ENCODE results near the gene KCNQ1OT1.

KCNQ1OT1 gene

DNA sequence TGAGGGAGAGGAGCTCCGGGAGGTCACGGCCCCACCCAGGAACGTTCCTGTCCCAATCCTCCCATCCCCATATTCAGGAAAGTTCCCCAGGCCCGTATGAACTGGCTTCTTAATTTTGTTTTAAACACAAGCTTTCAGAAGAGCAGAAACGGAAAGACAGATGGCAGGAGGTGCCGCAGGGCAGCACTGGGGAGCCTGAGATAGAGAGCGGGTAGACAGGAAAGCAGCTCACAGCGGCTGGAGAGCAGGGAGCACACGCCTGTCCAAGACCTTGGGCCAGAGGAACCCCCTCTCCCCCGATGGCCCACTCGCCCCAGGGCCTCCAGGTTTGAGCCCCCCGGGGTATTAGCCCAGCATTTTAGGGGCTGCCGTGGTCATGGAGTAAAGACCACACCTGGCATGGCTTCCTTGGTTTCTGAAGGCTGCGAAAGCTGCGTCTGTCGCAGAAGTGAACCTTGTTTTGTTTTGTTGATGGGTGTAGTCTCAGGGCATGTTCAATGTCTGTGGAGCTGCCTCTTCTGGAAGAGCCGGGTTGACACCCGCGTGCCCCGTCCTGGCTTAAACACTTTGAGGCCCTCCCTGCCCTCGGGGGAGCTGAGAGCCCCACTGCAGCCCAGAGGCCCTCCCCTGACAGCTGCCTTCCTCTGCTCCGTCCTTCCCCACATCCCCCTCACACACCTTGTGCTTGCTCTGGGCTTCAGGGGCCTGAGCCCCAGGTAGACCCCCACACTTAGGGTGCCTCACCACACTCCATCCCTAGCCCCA lies 17.9 kb upstream of the KCNQ1OT1 start:
- Histone ChIP-seq H2AK5ac (ENCODE audit: low read length, severe bottlenecking) (no peak overlapping the region), H3K36me3 (ENCODE audit: control insufficient read depth in 1 of 2, insufficient read depth in 2 of 2, low read depth in 1 of 2, low read length in 2 of 2) (no peaks in the 10 kb centered on the region), H3K14ac (ENCODE audit: low read length in 2 of 2) (peak overlapping the region in 1 of 2 experiments; percentile 46), H3K4me1 (ENCODE audit: control insufficient read depth, insufficient read depth, low read depth, low read length) (peaks cover 2% of the 10 kb centered on the region), H3K79me1 (replicated peaks; ENCODE audit: low read length, poor library complexity, severe bottlenecking) (no peaks in the 10 kb centered on the region), H3K27ac (ENCODE audit: low read length, poor library complexity, severe bottlenecking) (no peak overlapping the region), H2BK5ac (ENCODE audit: low read depth, low read length, poor library complexity, severe bottlenecking) (no peak overlapping the region), H2BK120ac (ENCODE audit: low read depth, low read length) (no peak overlapping the region), H3K27me3 (ENCODE audit: control insufficient read depth in 1 of 2, insufficient read depth in 1 of 2, low read length in 2 of 2) (peaks cover 29 to 75% of the 10 kb centered on the region in 2 experiments), H3K9me3 (ENCODE audit: control insufficient read depth, low read length) (no peaks in the 10 kb centered on the region), H3K4me3 (ENCODE audit: insufficient read depth in 1 of 2, low read depth in 1 of 2, low read length in 2 of 2) (no peak overlapping the region), H2BK12ac (ENCODE audit: low read length in 2 of 2) (no peak overlapping the region), H4K8ac (ENCODE audit: low read length) (no peak overlapping the region), H2BK15ac (ENCODE audit: low read depth, poor library complexity, severe bottlenecking) (no peak overlapping the region), H3K4me2 (ENCODE audit: low read length, poor library complexity, severe bottlenecking) (no peak overlapping the region), H4K91ac (ENCODE audit: low read length) (no peak overlapping the region), H3K23ac (ENCODE audit: low read length in 2 of 2) (no peak overlapping the region), H3K9ac (ENCODE audit: low read length) (no peak overlapping the region), H3K4ac (ENCODE audit: low read depth in 1 of 2, low read length in 2 of 2) (no peak overlapping the region), H2AFZ (ENCODE audit: low read depth, low read length) (no peak overlapping the region), H3K18ac (ENCODE audit: low read depth in 1 of 2, low read length in 2 of 2) (no peak overlapping the region)
- no peak for DNase-seq
- 89% methylated on average over 22 of the region's 22 CpGs for WGBS

GRCh38 chr11:2716376-2717095 lies 16.7 kb upstream of the KCNQ1OT1 start:
- H3K27me3 ChIP-seq (ENCODE audit: control insufficient read depth in 1 of 2, insufficient read depth in 1 of 2, low read length in 2 of 2): peaks cover 32 to 75% of the 10 kb centered on the region in 2 experiments
- H3K4me2 ChIP-seq (ENCODE audit: low read length, poor library complexity, severe bottlenecking): no peak overlapping the region
- H3K4me1 ChIP-seq (ENCODE audit: control insufficient read depth, insufficient read depth, low read depth, low read length): no peaks in the 10 kb centered on the region
- H3K9ac ChIP-seq (ENCODE audit: low read length): no peak overlapping the region
- H3K23ac ChIP-seq (ENCODE audit: low read length in 2 of 2): no peak overlapping the region
- DNase-seq: no peak
- no peaks in the 10 kb centered on the region for H3K36me3 ChIP-seq (ENCODE audit: control insufficient read depth in 1 of 2, insufficient read depth in 2 of 2, low read depth in 1 of 2, low read length in 2 of 2)
- H4K8ac ChIP-seq (ENCODE audit: low read length): no peak overlapping the region
- WGBS: 94% methylated on average over 14 of the region's 14 CpGs
- H3K9me3 ChIP-seq (ENCODE audit: control insufficient read depth, low read length): no peaks in the 10 kb centered on the region
- H3K14ac ChIP-seq (ENCODE audit: low read length in 2 of 2): no peak overlapping the region
- no peak overlapping the region for H3K27ac ChIP-seq (ENCODE audit: low read length, poor library complexity, severe bottlenecking)
- H2BK15ac ChIP-seq (ENCODE audit: low read depth, poor library complexity, severe bottlenecking): peak overlapping the region; percentile 8
- no peak overlapping the region for H2AK5ac ChIP-seq (ENCODE audit: low read length, severe bottlenecking)
- H4K91ac ChIP-seq (ENCODE audit: low read length): no peak overlapping the region
- no peak overlapping the region for H3K4ac ChIP-seq (ENCODE audit: low read depth in 1 of 2, low read length in 2 of 2)
- no peaks in the 10 kb centered on the region for H3K79me1 ChIP-seq (replicated peaks; ENCODE audit: low read length, poor library complexity, severe bottlenecking)
- H3K4me3 ChIP-seq (ENCODE audit: insufficient read depth in 1 of 2, low read depth in 1 of 2, low read length in 2 of 2): peak overlapping the region in 1 of 2 experiments; percentile 8
- H3K18ac ChIP-seq (ENCODE audit: low read depth in 1 of 2, low read length in 2 of 2): no peak overlapping the region
- H2AFZ ChIP-seq (ENCODE audit: low read depth, low read length): no peak overlapping the region
- no peak overlapping the region for H2BK12ac ChIP-seq (ENCODE audit: low read length in 2 of 2)
- H2BK5ac ChIP-seq (ENCODE audit: low read depth, low read length, poor library complexity, severe bottlenecking): no peak overlapping the region
- no peak overlapping the region for H2BK120ac ChIP-seq (ENCODE audit: low read depth, low read length)

GRCh38 chr11:2715716-2716350 lies 16.0 kb upstream of the KCNQ1OT1 start:
- 80% methylated on average over 12 of the region's 15 CpGs for WGBS
- H3K4ac ChIP-seq (ENCODE audit: low read depth in 1 of 2, low read length in 2 of 2): no peak overlapping the region

GRCh38 chr11:2714871-2715270 lies 15.1 kb upstream of the KCNQ1OT1 start:
- Histone ChIP-seq H3K27me3 (ENCODE audit: control insufficient read depth in 1 of 2, insufficient read depth in 1 of 2, low read length in 2 of 2) (peaks cover 27 to 62% of the 10 kb centered on the region in 2 experiments), H4K8ac (ENCODE audit: low read length) (no peak overlapping the region), H3K36me3 (ENCODE audit: control insufficient read depth in 1 of 2, insufficient read depth in 2 of 2, low read depth in 1 of 2, low read length in 2 of 2) (no peaks in the 10 kb centered on the region), H3K4me2 (ENCODE audit: low read length, poor library complexity, severe bottlenecking) (no peak overlapping the region), H3K4me3 (ENCODE audit: insufficient read depth in 1 of 2, low read depth in 1 of 2, low read length in 2 of 2) (no peak overlapping the region), H3K79me1 (replicated peaks; ENCODE audit: low read length, poor library complexity, severe bottlenecking) (no peaks in the 10 kb centered on the region), H3K4me1 (ENCODE audit: control insufficient read depth, insufficient read depth, low read depth, low read length) (no peaks in the 10 kb centered on the region), H2BK120ac (ENCODE audit: low read depth, low read length) (no peak overlapping the region), H2BK12ac (ENCODE audit: low read length in 2 of 2) (no peak overlapping the region), H3K9me3 (ENCODE audit: control insufficient read depth, low read length) (no peaks in the 10 kb centered on the region), H2AFZ (ENCODE audit: low read depth, low read length) (no peak overlapping the region), H3K4ac (ENCODE audit: low read depth in 1 of 2, low read length in 2 of 2) (no peak overlapping the region), H2BK15ac (ENCODE audit: low read depth, poor library complexity, severe bottlenecking) (no peak overlapping the region), H4K91ac (ENCODE audit: low read length) (no peak overlapping the region), H2AK5ac (ENCODE audit: low read length, severe bottlenecking) (no peak overlapping the region), H3K23ac (ENCODE audit: low read length in 2 of 2) (no peak overlapping the region), H3K9ac (ENCODE audit: low read length) (no peak overlapping the region), H2BK5ac (ENCODE audit: low read depth, low read length, poor library complexity, severe bottlenecking) (no peak overlapping the region), H3K14ac (ENCODE audit: low read length in 2 of 2) (no peak overlapping the region), H3K27ac (ENCODE audit: low read length, poor library complexity, severe bottlenecking) (no peak overlapping the region), H3K18ac (ENCODE audit: low read depth in 1 of 2, low read length in 2 of 2) (no peak overlapping the region)
- WGBS: 79% methylated on average over 7 of the region's 7 CpGs
- DNase-seq: no peak

More at GRCh38 chr11:2715716-2716350, 16.0 kb upstream of the KCNQ1OT1 start:
- Histone ChIP-seq H3K27ac (ENCODE audit: low read length, poor library complexity, severe bottlenecking) (no peak overlapping the region), H2BK120ac (ENCODE audit: low read depth, low read length) (no peak overlapping the region), H2BK15ac (ENCODE audit: low read depth, poor library complexity, severe bottlenecking) (peak overlapping the region; percentile 0), H3K36me3 (ENCODE audit: control insufficient read depth in 1 of 2, insufficient read depth in 2 of 2, low read depth in 1 of 2, low read length in 2 of 2) (no peaks in the 10 kb centered on the region), H4K91ac (ENCODE audit: low read length) (no peak overlapping the region), H3K23ac (ENCODE audit: low read length in 2 of 2) (no peak overlapping the region), H2AK5ac (ENCODE audit: low read length, severe bottlenecking) (no peak overlapping the region), H2BK5ac (ENCODE audit: low read depth, low read length, poor library complexity, severe bottlenecking) (no peak overlapping the region), H3K79me1 (replicated peaks; ENCODE audit: low read length, poor library complexity, severe bottlenecking) (no peaks in the 10 kb centered on the region), H2AFZ (ENCODE audit: low read depth, low read length) (no peak overlapping the region), H3K4me3 (ENCODE audit: insufficient read depth in 1 of 2, low read depth in 1 of 2, low read length in 2 of 2) (no peak overlapping the region), H3K27me3 (ENCODE audit: control insufficient read depth in 1 of 2, insufficient read depth in 1 of 2, low read length in 2 of 2) (peaks cover 27 to 72% of the 10 kb centered on the region in 2 experiments), H3K18ac (ENCODE audit: low read depth in 1 of 2, low read length in 2 of 2) (no peak overlapping the region), H3K14ac (ENCODE audit: low read length in 2 of 2) (no peak overlapping the region), H4K8ac (ENCODE audit: low read length) (no peak overlapping the region), H3K9ac (ENCODE audit: low read length) (no peak overlapping the region), H3K9me3 (ENCODE audit: control insufficient read depth, low read length) (no peaks in the 10 kb centered on the region), H3K4me2 (ENCODE audit: low read length, poor library complexity, severe bottlenecking) (no peak overlapping the region), H3K4me1 (ENCODE audit: control insufficient read depth, insufficient read depth, low read depth, low read length) (no peaks in the 10 kb centered on the region), H2BK12ac (ENCODE audit: low read length in 2 of 2) (no peak overlapping the region)
- DNase-seq: no peak

All from mesenchymal stem cell (in vitro differentiated cells and primary cell).